Spleen (tissue), 11 donors: ENCODE measurements around the gene MMAB. TPM values are rescaled to one million over a fixed set of nuclear protein-coding genes. Genes with fewer than 3 reads are reported as not detected.
A peak's percentile ranks its signal among the peaks of the same experiment; 100 is the strongest.

Source experiments
- DNase-seq: peaks from one replicate; pipeline ENCODE4 v3.0.0-alpha.2; 2020
- H3K27ac ChIP-seq, 8 donors: fragments of 200-600 bp; sonication (generic) in 7 of 8; 1 replicate in 4 of 8; 2 replicates in 4 of 8; pipeline versions ENCODE4 v1.5.0 to v1.8.0; 2016 to 2021; ENCODE audit warnings: inconsistent platforms in 4 of 8, mild to moderate bottlenecking in 4 of 8, moderate library complexity in 1 of 8
- H3K27me3 ChIP-seq, 7 donors: fragments of 200-600 bp; sonication (generic) in 6 of 7; replicated peaks in 1 of 7; 1 replicate in 4 of 7; 2 replicates in 3 of 7; pipeline versions ENCODE4 v1.5.0 to v1.8.0; 2016 to 2021; ENCODE audit warnings: inconsistent platforms in 3 of 7, mild to moderate bottlenecking in 1 of 7
- H3K36me3 ChIP-seq, 6 donors: fragments of 200-600 bp; sonication (generic) in 5 of 6; 1 replicate in 4 of 6; 2 replicates in 2 of 6; pipeline versions ENCODE4 v1.5.0 to v1.8.0; 2016 to 2021; ENCODE audit warnings: inconsistent platforms in 2 of 6
- H3K4me1 ChIP-seq, 6 donors: fragments of 200-600 bp; sonication (generic) in 5 of 6; 1 replicate in 3 of 6; 2 replicates in 3 of 6; pipeline versions ENCODE4 v1.5.0 to v1.8.0; 2016 to 2021; ENCODE audit warnings: inconsistent platforms in 3 of 6
- H3K4me3 ChIP-seq, 8 donors: fragments of 200-600 bp; sonication (generic) in 7 of 8; 1 replicate in 4 of 8; 2 replicates in 4 of 8; pipeline versions ENCODE4 v1.5.0 to v1.8.0; 2016 to 2021; ENCODE audit warnings: inconsistent platforms in 4 of 8, mild to moderate bottlenecking in 4 of 8, moderate library complexity in 2 of 8
- H3K9me3 ChIP-seq, 8 donors: fragments of 200-600 bp; sonication (generic) in 7 of 8; 1 replicate in 4 of 8; 2 replicates in 4 of 8; pipeline versions ENCODE4 v1.5.0 to v1.8.0; 2016 to 2021; ENCODE audit warnings: inconsistent platforms in 4 of 8
- POLR2A ChIP-seq, 3 donors: fragments of 450-650 bp; IDR thresholded peaks; one replicate each; pipeline ENCODE4 v1.5.1; 2017; ENCODE audit warnings: antibody characterized with exemption in 3 of 3, mild to moderate bottlenecking in 1 of 3
- POLR2AphosphoS5 ChIP-seq, 3 donors: sonication (generic); formaldehyde crosslinking; IDR thresholded peaks; one replicate each; pipeline ENCODE4 v1.5.1; 2017; ENCODE audit warnings: antibody characterized with exemption in 3 of 3
- WGBS, 5 donors: extraction: QIAGEN DNeasy Blood & Tissue Kit in 3 of 5; methylation state at CpG; one replicate each; pipeline versions ENCODE4 v1.1.5 to v1.1.7; 2013 to 2018; 5-methylcytosine and 5-hydroxymethylcytosine counted together
- intact Hi-C: fragments of 100-400 bp; cut with DNase I; formaldehyde crosslinking; loops from one replicate; pipeline ENCODE4 v1.15.0; 2023; ENCODE audit warnings: low total_unique reads
- polyA plus RNA-seq, 3 donors: library from polyadenylated mRNA; stranded (reverse); fragments of 200-250 nt; gene quantifications; one replicate each; pipeline ENCODE4 v1.2.1, GENCODE V29; 2013
- total RNA-seq, 7 donors: library from RNA; depleted of rRNA in 3 of 7; stranded (reverse); fragments of >200 nt in 3 of 7; fragmentation: NEBNext Ultra II Directional in 4 of 7; extraction: Animal tissue kit (Norgen Biotek cat#: 25700) in 4 of 7; gene quantifications; one replicate each; pipeline versions ENCODE4 v1.1.0 to v1.2.1, GENCODE V29; 2016 to 2021
- TF ChIP-seq, protein P1 (sequence below), 11 experiments: fragments of 200-600 bp in 7 of 11; fragments of 450-650 bp in 4 of 11; sonication (generic) in 4 of 11; IDR thresholded peaks in 8 of 11; conservative IDR thresholded peaks in 3 of 11; 1 replicate in 7 of 11; 2 replicates in 4 of 11; pipeline versions ENCODE4 v1.4.0 to v1.8.0; 2016 to 2021; ENCODE audit warnings: antibody characterized with exemption in 11 of 11, inconsistent platforms in 4 of 11, mild to moderate bottlenecking in 1 of 11
- donor health status: healthy with polysubstance abuse.
- donor health status: DM: no; HTN: no; CAD: no; lungs with moderate emphysema.
- donor health status: DM: no; HTN: no; CAD: no.
- donor health status: Bipolar disorder and iron deficiency.
- donor health status: healthy.
- donor health status: DM: no; HTN: no; CAD: no.
- donor health status: DM: yes; HTN: yes; CAD: no.

MMAB gene
- total and polyA plus RNA-seq, 10 donors: 14.5 to 41.7 (median 20.3) TPM

DNA sequence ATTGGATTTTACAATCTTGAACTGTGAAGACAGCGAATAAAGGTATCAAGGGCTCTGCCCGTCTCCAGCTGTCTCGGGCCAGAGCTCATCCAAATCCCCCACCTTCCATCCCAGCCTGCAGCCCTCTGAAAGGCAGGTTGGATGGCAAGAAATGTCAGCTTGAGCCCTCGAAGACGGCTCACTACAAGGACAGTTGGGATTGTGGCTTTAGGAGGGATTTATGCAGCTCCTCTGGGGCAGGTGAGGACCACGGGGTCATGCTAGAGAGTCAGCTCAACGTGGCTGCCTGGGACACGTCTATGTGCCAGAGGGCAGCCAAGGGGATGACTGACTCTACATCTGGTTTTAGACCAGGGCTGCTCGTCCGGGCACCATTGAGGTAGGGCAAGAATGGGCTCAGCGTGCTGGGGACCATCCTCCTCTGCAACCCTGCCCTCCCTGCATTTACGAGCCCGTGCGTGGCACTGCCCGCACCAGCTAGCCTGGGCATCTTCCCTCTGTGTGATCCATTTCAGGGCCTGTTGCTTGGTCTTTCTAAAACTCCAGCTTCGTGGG, 16.5 kb upstream of the MMAB start:
- Histone ChIP-seq H3K4me3 (no peak overlapping the region), H3K27ac (no peak overlapping the region), H3K4me1 (peaks cover 0 to 5% (median under 1%) of the 10 kb centered on the region in 6 donors), H3K27me3 (no peaks in the 10 kb centered on the region), H3K9me3 (no peaks in the 10 kb centered on the region), H3K36me3 (peaks cover 0 to 99% (median 39%) of the 10 kb centered on the region in 6 donors)
- DNase-seq: no peak
- 90 to 95% (median 93%) methylated on average over 13 to 16 of the region's 16 CpGs for WGBS, 5 donors
- intact Hi-C loops: loop anchor here (10.0 kb wide), 1 partner anchor 125 kb away; the partner anchor contains the start of gene FAM222A
- TF ChIP-seq POLR2A (IDR thresholded peaks at IDR 0.05): no peak
- peak in 1 of 3 donors; percentile 12 for TF ChIP-seq POLR2AphosphoS5 (IDR thresholded peaks at IDR 0.05)

DNA sequence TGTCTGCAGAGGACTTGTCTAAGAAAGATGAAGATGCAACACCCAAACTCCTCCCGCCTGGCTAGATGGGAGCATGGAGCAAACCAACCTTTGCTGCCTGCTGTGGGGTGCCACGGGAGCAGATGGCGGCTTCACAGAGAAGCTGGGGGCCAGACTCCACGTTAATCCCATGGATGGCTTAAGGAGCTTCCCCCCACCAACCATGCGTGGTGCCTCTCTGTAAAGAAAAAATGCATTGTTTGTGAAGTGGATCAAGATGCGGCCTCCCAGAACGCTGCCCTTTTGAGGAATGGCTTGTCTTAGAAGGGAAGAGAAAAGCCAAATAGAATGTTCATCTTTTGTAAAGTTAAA, 15.9 kb upstream of the MMAB start:
- Histone ChIP-seq H3K36me3 (peaks cover 0 to 99% (median 40%) of the 10 kb centered on the region in 6 donors), H3K9me3 (no peaks in the 10 kb centered on the region), H3K4me1 (no peaks in the 10 kb centered on the region), H3K27ac (no peak overlapping the region), H3K4me3 (no peak overlapping the region), H3K27me3 (no peaks in the 10 kb centered on the region)
- WGBS, 5 donors: 84 to 91% (median 88%) methylated on average over 5 to 7 of the region's 7 CpGs
- intact Hi-C loops: no loop called here
- no peak for DNase-seq
- TF ChIP-seq, protein P1, sequence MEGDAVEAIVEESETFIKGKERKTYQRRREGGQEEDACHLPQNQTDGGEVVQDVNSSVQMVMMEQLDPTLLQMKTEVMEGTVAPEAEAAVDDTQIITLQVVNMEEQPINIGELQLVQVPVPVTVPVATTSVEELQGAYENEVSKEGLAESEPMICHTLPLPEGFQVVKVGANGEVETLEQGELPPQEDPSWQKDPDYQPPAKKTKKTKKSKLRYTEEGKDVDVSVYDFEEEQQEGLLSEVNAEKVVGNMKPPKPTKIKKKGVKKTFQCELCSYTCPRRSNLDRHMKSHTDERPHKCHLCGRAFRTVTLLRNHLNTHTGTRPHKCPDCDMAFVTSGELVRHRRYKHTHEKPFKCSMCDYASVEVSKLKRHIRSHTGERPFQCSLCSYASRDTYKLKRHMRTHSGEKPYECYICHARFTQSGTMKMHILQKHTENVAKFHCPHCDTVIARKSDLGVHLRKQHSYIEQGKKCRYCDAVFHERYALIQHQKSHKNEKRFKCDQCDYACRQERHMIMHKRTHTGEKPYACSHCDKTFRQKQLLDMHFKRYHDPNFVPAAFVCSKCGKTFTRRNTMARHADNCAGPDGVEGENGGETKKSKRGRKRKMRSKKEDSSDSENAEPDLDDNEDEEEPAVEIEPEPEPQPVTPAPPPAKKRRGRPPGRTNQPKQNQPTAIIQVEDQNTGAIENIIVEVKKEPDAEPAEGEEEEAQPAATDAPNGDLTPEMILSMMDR (IDR thresholded peaks at IDR 0.05 in 8 of 11, conservative IDR thresholded peaks at IDR 0.05 in 3 of 11): no peak
- TF ChIP-seq POLR2AphosphoS5 (IDR thresholded peaks at IDR 0.05) (no peak), POLR2A (IDR thresholded peaks at IDR 0.05) (no peak)

DNA sequence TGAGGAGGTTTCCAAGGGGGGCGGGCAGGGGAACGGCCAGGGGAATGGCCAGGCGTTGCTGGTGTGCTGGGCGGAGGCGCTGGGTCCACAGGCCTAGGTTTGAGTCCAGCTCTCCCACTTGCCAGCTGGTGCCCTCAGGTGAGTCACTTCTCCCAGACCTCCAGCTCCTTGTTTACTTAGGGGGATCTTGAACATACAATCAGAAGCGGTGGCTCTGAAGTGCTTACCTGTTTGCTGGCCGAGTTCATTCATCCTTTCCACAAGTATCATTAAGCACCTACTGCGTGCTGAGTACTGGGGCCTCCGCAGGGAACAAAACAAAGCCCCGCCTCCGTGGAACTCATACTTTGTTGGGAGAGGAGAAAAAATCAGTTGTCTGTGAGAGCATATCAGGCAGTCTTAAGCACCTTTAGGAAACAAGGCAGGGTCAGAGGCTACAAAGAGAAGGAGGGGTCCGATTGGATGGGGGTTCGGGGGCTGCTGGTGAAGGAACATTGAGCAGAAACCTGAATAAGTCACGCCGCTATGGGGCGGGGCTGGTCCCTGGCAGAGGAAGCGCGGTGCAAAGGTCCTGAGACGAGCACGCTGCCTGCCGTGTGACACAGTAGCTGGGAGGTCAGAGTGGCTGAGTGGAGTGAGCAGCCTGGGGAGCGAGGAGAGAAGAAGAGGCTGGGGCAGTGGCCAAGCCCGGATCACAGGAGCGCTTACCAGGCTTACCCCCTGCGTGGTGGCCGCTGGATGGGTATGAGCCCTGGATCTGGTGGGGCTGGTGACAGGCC, 15.3 kb upstream of the MMAB start:
- Histone ChIP-seq H3K4me3 (no peak overlapping the region), H3K27me3 (no peaks in the 10 kb centered on the region), H3K36me3 (peaks cover 0 to 99% (median 42%) of the 10 kb centered on the region in 6 donors), H3K4me1 (no peaks in the 10 kb centered on the region), H3K27ac (no peak overlapping the region), H3K9me3 (no peaks in the 10 kb centered on the region)
- TF ChIP-seq, protein P1 (IDR thresholded peaks at IDR 0.05 in 8 of 11, conservative IDR thresholded peaks at IDR 0.05 in 3 of 11): no peak
- TF ChIP-seq POLR2AphosphoS5 (IDR thresholded peaks at IDR 0.05) (peak in 1 of 3 donors; percentile 24), POLR2A (IDR thresholded peaks at IDR 0.05) (no peak)
- DNase-seq: no peak
- WGBS, 5 donors: 90 to 95% (median 94%) methylated on average over 26 of the region's 26 CpGs
- intact Hi-C loops: no loop called here

DNA sequence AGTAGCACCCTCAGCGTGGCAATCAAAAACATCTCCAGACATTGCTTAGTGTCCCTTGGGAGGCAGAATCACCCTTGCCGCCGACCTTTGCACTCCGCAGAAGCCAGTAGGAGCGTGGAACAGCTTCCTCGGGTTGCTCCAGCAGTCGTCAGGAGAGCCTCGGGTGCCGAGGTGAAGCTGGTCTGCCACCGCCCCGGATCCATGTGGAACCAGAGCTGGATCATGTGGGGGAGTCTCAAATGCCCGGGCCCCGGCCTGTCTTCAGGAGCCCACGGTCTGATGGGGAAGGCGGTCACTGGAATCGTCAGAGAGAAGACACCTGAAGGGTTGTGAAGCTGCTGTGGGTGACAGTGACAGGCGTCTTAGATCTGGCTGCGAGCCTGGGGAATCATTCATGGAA, 14.6 kb upstream of the MMAB start:
- Histone ChIP-seq H3K4me3 (no peak overlapping the region), H3K27ac (no peak overlapping the region), H3K36me3 (peaks cover 0 to 94% (median 41%) of the 10 kb centered on the region in 6 donors), H3K9me3 (no peaks in the 10 kb centered on the region), H3K27me3 (no peaks in the 10 kb centered on the region), H3K4me1 (no peaks in the 10 kb centered on the region)
- WGBS, 5 donors: 95 to 99% (median 96%) methylated on average over 12 to 18 of the region's 18 CpGs
- TF ChIP-seq POLR2A (IDR thresholded peaks at IDR 0.05): no peak
- TF ChIP-seq POLR2AphosphoS5 (IDR thresholded peaks at IDR 0.05): no peak
- TF ChIP-seq, protein P1 (IDR thresholded peaks at IDR 0.05 in 8 of 11, conservative IDR thresholded peaks at IDR 0.05 in 3 of 11): no peak
- intact Hi-C loops: no loop called here
- no peak for DNase-seq
